Transverse colon (tissue), 3 donors: Measurements from ENCODE around the gene STX8.

ENCODE experiments used
- CTCF ChIP-seq, 5 experiments: fragments of 200-600 bp in 3 of 5; fragments of 450-650 bp in 2 of 5; sonication (generic) in 3 of 5; IDR thresholded peaks; 1 replicate in 2 of 5; 2 replicates in 3 of 5; pipeline ENCODE4 v1.5.1; 2016 to 2017; ENCODE audit warnings: antibody characterized with exemption in 5 of 5, inconsistent platforms in 3 of 5, mild to moderate bottlenecking in 2 of 5, moderate library complexity in 1 of 5
- POLR2A ChIP-seq: fragments of 450-650 bp; IDR thresholded peaks from one replicate; pipeline ENCODE4 v1.6.1; 2016; ENCODE audit warnings: antibody characterized with exemption, mild to moderate bottlenecking, moderate library complexity

GRCh38 chr17:9529033-9529700, 46.5 kb downstream of the STX8 start:
- TF ChIP-seq CTCF (IDR thresholded peaks at IDR 0.05) (peak in 4 of 5 experiments; percentile 21 to 31 (median 26)), POLR2A (no peak)
